Colonic mucosa (tissue), 4 donors: ENCODE measurements around the gene EFCAB6. TPM values are rescaled to one million over a fixed set of nuclear protein-coding genes. Genes with fewer than 3 reads are reported as not detected.

Experiments
- DNase-seq: peaks from one replicate; pipeline ENCODE4 v3.0.0-alpha.2; 2020
- H3K27ac ChIP-seq: fragments of 200-600 bp; one replicate; pipeline ENCODE4 v1.8.0; 2021
- H3K27me3 ChIP-seq: fragments of 200-600 bp; one replicate; pipeline ENCODE4 v1.8.0; 2021
- H3K36me3 ChIP-seq: fragments of 200-600 bp; one replicate; pipeline ENCODE4 v1.8.0; 2021
- H3K4me1 ChIP-seq: fragments of 200-600 bp; one replicate; pipeline ENCODE4 v1.8.0; 2021; ENCODE audit warnings: mild to moderate bottlenecking
- H3K4me3 ChIP-seq: fragments of 200-600 bp; one replicate; pipeline ENCODE4 v1.8.0; 2021
- H3K9ac ChIP-seq, 2 donors: one replicate each; pipeline ENCODE4 v1.7.0; 2013; ENCODE audit warnings: control low read depth in 2 of 2, low read depth in 2 of 2, low read length in 2 of 2
- H3K9me3 ChIP-seq: fragments of 200-600 bp; one replicate; pipeline ENCODE4 v1.8.0; 2021
- intact Hi-C: fragments of 100-400 bp; cut with DNase I; formaldehyde crosslinking; loops from one replicate; pipeline ENCODE4 v1.14.1; 2022
- total RNA-seq, 2 donors: library from RNA; stranded (reverse); fragmentation: NEBNext Ultra II Directional in 1 of 2; extraction: Animal tissue kit (Norgen Biotek cat#: 25700) in 1 of 2; gene quantifications; one replicate each; pipeline ENCODE4 v1.2.1, GENCODE V29; 2021
- TF ChIP-seq, protein P1 (sequence below): fragments of 200-600 bp; IDR thresholded peaks from one replicate; pipeline ENCODE4 v1.8.0; 2022; ENCODE audit warnings: antibody characterized with exemption, mild to moderate bottlenecking
- donor health status: healthy.
- donor health status: DM: no; HTN: no; CAD: no.
- donor health status: DM: no; HTN: no; CAD: no.

Gene EFCAB6, protein sequence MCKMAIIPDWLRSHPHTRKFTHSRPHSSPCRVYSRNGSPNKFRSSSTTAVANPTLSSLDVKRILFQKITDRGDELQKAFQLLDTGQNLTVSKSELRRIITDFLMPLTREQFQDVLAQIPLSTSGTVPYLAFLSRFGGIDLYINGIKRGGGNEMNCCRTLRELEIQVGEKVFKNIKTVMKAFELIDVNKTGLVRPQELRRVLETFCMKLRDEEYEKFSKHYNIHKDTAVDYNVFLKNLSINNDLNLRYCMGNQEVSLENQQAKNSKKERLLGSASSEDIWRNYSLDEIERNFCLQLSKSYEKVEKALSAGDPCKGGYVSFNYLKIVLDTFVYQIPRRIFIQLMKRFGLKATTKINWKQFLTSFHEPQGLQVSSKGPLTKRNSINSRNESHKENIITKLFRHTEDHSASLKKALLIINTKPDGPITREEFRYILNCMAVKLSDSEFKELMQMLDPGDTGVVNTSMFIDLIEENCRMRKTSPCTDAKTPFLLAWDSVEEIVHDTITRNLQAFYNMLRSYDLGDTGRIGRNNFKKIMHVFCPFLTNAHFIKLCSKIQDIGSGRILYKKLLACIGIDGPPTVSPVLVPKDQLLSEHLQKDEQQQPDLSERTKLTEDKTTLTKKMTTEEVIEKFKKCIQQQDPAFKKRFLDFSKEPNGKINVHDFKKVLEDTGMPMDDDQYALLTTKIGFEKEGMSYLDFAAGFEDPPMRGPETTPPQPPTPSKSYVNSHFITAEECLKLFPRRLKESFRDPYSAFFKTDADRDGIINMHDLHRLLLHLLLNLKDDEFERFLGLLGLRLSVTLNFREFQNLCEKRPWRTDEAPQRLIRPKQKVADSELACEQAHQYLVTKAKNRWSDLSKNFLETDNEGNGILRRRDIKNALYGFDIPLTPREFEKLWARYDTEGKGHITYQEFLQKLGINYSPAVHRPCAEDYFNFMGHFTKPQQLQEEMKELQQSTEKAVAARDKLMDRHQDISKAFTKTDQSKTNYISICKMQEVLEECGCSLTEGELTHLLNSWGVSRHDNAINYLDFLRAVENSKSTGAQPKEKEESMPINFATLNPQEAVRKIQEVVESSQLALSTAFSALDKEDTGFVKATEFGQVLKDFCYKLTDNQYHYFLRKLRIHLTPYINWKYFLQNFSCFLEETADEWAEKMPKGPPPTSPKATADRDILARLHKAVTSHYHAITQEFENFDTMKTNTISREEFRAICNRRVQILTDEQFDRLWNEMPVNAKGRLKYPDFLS (N-terminal part only)
- under 1 TPM; 0.35 to 0.80 TPM for total RNA-seq

DNA sequence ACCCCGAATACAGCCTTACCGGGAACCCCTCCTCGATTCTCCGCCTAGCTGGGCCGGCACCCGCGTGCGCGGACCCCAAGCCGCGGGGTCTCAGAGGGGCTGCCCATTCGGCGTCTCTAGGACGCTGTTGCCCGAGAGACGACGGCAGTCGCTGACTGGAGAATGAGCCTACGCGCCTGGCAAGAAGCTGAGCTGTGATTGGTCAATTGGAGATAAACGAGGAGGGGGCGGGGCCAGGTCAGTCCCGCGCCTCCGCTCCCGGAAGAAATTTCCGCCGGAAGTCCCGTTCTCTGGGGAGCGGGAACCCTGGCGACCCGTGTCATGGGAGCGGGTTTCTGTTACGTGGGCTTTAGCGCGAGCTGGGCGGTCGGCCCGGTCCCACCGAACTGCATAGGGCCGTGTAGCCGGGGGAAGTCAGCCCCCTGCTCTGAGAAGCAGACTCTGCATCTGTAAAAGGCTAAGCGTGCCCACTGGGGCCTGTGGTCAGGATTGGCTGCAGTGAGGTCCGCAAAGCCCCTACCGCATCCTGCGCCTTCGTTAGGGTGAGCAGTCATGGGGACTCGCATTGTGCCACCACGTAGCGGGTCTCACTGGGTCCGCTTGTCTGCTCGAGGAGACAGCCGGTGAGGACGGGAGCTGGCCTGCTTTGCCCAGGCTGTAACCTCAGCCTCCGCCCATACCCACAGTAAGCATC is at the start of gene EFCAB6:
Gene EFCAB6, minus strand, starts transcription at position 157 of the 694 bp plus-strand sequence. CDS start 29,987 bp downstream, outside the sequence.
- Histone ChIP-seq H3K9ac (peak within 1 kb of the TSS; percentile 81 to 98), H3K27ac (peak within 1 kb of the TSS; percentile 68), H3K4me1 (peaks cover 4% of the 10 kb centered on the region), H3K27me3 (no peaks in the 10 kb centered on the region), H3K4me3 (peak within 1 kb of the TSS; percentile 99), H3K9me3 (no peaks in the 10 kb centered on the region), H3K36me3 (no peaks in the 10 kb centered on the region)
- TF ChIP-seq, protein P1, sequence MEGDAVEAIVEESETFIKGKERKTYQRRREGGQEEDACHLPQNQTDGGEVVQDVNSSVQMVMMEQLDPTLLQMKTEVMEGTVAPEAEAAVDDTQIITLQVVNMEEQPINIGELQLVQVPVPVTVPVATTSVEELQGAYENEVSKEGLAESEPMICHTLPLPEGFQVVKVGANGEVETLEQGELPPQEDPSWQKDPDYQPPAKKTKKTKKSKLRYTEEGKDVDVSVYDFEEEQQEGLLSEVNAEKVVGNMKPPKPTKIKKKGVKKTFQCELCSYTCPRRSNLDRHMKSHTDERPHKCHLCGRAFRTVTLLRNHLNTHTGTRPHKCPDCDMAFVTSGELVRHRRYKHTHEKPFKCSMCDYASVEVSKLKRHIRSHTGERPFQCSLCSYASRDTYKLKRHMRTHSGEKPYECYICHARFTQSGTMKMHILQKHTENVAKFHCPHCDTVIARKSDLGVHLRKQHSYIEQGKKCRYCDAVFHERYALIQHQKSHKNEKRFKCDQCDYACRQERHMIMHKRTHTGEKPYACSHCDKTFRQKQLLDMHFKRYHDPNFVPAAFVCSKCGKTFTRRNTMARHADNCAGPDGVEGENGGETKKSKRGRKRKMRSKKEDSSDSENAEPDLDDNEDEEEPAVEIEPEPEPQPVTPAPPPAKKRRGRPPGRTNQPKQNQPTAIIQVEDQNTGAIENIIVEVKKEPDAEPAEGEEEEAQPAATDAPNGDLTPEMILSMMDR, result no peak
- DNase-seq, result peak; percentile 95
- intact Hi-C loops, result no loop called here

GRCh38 chr22:43861529-43861928 is 49.4 kb upstream of the EFCAB6 start:
- Histone ChIP-seq H3K4me1 (no peaks in the 10 kb centered on the region), H3K9me3 (no peaks in the 10 kb centered on the region), H3K4me3 (no peak overlapping the region), H3K27me3 (peaks cover 22% of the 10 kb centered on the region), H3K27ac (no peak overlapping the region), H3K36me3 (no peaks in the 10 kb centered on the region), H3K9ac (no peak overlapping the region)
- TF ChIP-seq, protein P1, result no peak
- no peak for DNase-seq
- intact Hi-C loops, result no loop called here

- no peaks in the 10 kb centered on the region for H3K9me3 ChIP-seq
- no peak overlapping the region for H3K27ac ChIP-seq
- H3K36me3 ChIP-seq, result no peaks in the 10 kb centered on the region
- TF ChIP-seq, protein P1, result no peak
- peaks cover 22% of the 10 kb centered on the region for H3K27me3 ChIP-seq
- H3K4me3 ChIP-seq, result no peak overlapping the region
- no peaks in the 10 kb centered on the region for H3K4me1 ChIP-seq
- no peak overlapping the region for H3K9ac ChIP-seq
- no peak for DNase-seq
- intact Hi-C loops, result no loop called here
Observed at GRCh38 chr22:43860831-43861230, 48.7 kb upstream of the EFCAB6 start.

- intact Hi-C loops, result no loop called here
- TF ChIP-seq, protein P1, result no peak
- Histone ChIP-seq H3K4me1 (no peaks in the 10 kb centered on the region), H3K36me3 (no peaks in the 10 kb centered on the region), H3K9ac (no peak overlapping the region), H3K27ac (no peak overlapping the region), H3K9me3 (no peaks in the 10 kb centered on the region), H3K27me3 (peaks cover 22% of the 10 kb centered on the region), H3K4me3 (no peak overlapping the region)
- DNase-seq, result no peak
Observed at GRCh38 chr22:43860126-43860525, 48.0 kb upstream of the EFCAB6 start.
